Osteoblast (primary cell): ENCODE measurements around the gene NEDD4L. TPM values are rescaled to one million over a fixed set of nuclear protein-coding genes. Genes with fewer than 3 reads are reported as not detected.

Experiments used
- DNase-seq: peaks from one replicate; pipeline ENCODE4 v3.0.0; 2011; ENCODE audit warnings: low spot score, mixed read lengths; ENCODE audit not compliant: insufficient read length; ENCODE audit errors: missing footprints
- H2AFZ ChIP-seq: 2 replicates; pipeline ENCODE4 v1.6.0; 2011; ENCODE audit warnings: mild to moderate bottlenecking, low read length
- H3K27ac ChIP-seq: 2 replicates; pipeline ENCODE4 v1.5.1; 2011; ENCODE audit warnings: mild to moderate bottlenecking, low read depth, low read length, moderate library complexity
- H3K27me3 ChIP-seq: 2 replicates; pipeline ENCODE4 v1.6.0; 2012; ENCODE audit warnings: mild to moderate bottlenecking, control low read depth, inconsistent platforms, low read length, moderate library complexity; ENCODE audit not compliant: insufficient read depth
- H3K36me3 ChIP-seq: 2 replicates; pipeline ENCODE4 v1.5.1; 2011; ENCODE audit warnings: mild to moderate bottlenecking, low read length, control low read depth, moderate library complexity; ENCODE audit not compliant: insufficient read depth
- H3K4me1 ChIP-seq: 2 replicates; pipeline ENCODE4 v1.5.1; 2011; ENCODE audit warnings: mild to moderate bottlenecking, low read length, control low read depth, moderate library complexity; ENCODE audit not compliant: insufficient read depth
- H3K4me2 ChIP-seq: 2 replicates; pipeline ENCODE4 v1.6.0; 2011; ENCODE audit warnings: mild to moderate bottlenecking, low read length; ENCODE audit not compliant: insufficient read depth
- H3K4me3 ChIP-seq: fragments of 200-600 bp; sonication (generic); 3 replicates; pipeline ENCODE4 v1.5.1; 2012; ENCODE audit warnings: mild to moderate bottlenecking, low read length, inconsistent platforms; ENCODE audit not compliant: insufficient read depth
- H3K79me2 ChIP-seq: 2 replicates; pipeline ENCODE4 v1.6.0; 2012; ENCODE audit warnings: mild to moderate bottlenecking, low read length, control low read depth, inconsistent platforms; ENCODE audit not compliant: insufficient read depth
- H3K9me3 ChIP-seq: 2 replicates; pipeline ENCODE4 v1.5.1; 2011; ENCODE audit warnings: low read depth, low read length, control low read depth
- H4K20me1 ChIP-seq: 2 replicates; pipeline ENCODE4 v1.6.0; 2012; ENCODE audit warnings: mild to moderate bottlenecking, low read length, control low read depth; ENCODE audit not compliant: insufficient read depth
- total RNA-seq: library from RNA; depleted of rRNA; stranded (reverse); fragments of >200 nt; gene quantifications from 2 replicates; pipeline ENCODE4 v1.2.3, GENCODE V29; 2012
- TF ChIP-seq, protein P1 (sequence below): IDR thresholded peaks from 2 replicates; pipeline ENCODE4 v1.5.1; 2011; ENCODE audit warnings: mild to moderate bottlenecking, low read depth, low read length, moderate library complexity; ENCODE audit errors: extremely low read depth

NEDD4L gene
- total RNA-seq, 1 donor, result 30.0 TPM

DNA sequence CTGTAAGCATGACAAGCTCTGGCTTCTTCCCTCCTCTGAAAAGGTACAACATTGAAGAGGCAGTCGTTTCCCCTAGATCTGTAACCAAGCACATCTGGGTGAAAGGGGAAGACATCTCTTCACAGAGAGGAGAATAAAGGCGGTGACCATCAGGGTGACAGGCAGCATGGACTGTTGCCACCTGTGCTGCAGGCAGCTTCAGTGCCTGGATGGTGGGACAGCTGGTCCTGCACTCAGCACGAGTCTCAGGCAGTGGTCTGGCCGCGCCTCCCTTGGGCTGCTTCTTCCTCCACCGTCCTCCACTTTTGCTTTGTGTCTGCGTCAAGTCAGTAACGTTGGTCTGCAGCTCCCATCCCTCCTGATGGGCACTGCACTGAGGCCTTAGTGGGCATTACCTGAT, 264.4 kb downstream of the NEDD4L start:
- TF ChIP-seq, protein P1, sequence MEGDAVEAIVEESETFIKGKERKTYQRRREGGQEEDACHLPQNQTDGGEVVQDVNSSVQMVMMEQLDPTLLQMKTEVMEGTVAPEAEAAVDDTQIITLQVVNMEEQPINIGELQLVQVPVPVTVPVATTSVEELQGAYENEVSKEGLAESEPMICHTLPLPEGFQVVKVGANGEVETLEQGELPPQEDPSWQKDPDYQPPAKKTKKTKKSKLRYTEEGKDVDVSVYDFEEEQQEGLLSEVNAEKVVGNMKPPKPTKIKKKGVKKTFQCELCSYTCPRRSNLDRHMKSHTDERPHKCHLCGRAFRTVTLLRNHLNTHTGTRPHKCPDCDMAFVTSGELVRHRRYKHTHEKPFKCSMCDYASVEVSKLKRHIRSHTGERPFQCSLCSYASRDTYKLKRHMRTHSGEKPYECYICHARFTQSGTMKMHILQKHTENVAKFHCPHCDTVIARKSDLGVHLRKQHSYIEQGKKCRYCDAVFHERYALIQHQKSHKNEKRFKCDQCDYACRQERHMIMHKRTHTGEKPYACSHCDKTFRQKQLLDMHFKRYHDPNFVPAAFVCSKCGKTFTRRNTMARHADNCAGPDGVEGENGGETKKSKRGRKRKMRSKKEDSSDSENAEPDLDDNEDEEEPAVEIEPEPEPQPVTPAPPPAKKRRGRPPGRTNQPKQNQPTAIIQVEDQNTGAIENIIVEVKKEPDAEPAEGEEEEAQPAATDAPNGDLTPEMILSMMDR, result no peak
- Histone ChIP-seq H3K4me3 (no peak overlapping the region), H4K20me1 (peaks cover 2% of the 10 kb centered on the region), H3K36me3 (no peaks in the 10 kb centered on the region), H3K9me3 (peaks cover 2% of the 10 kb centered on the region), H3K4me2 (no peak overlapping the region), H3K79me2 (peaks cover 7% of the 10 kb centered on the region), H3K27me3 (no peaks in the 10 kb centered on the region), H3K27ac (no peak overlapping the region), H3K4me1 (peaks cover 9% of the 10 kb centered on the region), H2AFZ (no peak overlapping the region)
- no peak for DNase-seq

DNA sequence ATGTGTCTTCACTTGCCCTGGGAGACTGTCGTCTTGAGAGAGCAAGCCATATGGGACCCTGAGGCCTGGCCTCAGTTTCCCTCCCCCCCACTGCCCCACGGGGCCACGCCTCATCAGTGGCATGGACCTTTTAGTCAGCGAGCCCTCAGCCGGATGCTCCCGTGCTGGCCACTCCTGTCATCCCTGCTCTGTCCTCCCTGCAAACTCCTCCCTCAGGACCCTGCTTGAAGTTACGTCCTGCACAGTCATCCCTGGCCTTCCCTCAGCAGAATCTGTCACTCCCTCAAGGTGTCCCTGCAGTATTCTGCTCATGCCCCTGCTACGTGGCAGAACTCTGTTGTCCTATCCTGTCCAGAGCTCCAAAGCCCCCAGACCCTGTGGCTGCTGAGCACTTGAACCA, 265.1 kb downstream of the NEDD4L start:
- Histone ChIP-seq H3K36me3 (no peaks in the 10 kb centered on the region), H3K9me3 (peaks cover 2% of the 10 kb centered on the region), H3K4me3 (no peak overlapping the region), H3K27me3 (no peaks in the 10 kb centered on the region), H2AFZ (no peak overlapping the region), H3K79me2 (peaks cover 7% of the 10 kb centered on the region), H3K4me2 (no peak overlapping the region), H4K20me1 (peaks cover 2% of the 10 kb centered on the region), H3K4me1 (peaks cover 13% of the 10 kb centered on the region), H3K27ac (no peak overlapping the region)
- no peak for DNase-seq
- TF ChIP-seq, protein P1, result no peak

DNA sequence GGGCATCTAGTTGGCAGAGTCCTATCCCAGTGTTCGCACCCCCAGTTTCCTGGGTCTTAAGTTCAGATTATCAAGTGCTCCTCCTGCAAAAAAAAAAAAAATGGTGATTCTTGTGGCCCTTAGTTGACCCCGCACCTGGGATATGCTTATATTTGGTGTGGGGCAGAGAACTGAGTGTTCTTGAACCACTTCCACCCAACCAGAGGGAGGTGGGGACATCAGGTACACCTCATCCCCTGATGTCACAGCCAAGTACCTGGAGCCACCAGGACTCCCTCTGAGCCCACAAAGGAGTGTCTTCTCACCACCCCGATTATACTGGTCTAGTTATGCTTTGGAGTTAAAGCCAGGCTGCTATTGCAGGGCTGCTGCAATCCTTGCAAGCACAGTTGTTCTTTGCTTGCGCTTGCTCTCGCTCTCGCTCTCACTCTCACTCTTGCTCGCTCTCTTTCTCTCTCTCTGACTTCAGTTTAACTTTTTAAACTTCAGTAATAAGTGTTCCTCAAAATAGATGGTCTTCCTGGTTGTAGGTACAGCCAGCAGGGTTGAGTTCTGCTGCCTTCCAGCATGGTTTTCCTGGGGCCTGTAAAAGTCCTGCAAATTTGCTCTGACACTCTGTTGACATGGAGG, 265.7 kb downstream of the NEDD4L start:
- TF ChIP-seq, protein P1, result no peak
- peaks cover 7% of the 10 kb centered on the region for H3K79me2 ChIP-seq
- H3K9me3 ChIP-seq, result peaks cover 2% of the 10 kb centered on the region
- no peaks in the 10 kb centered on the region for H3K36me3 ChIP-seq
- H4K20me1 ChIP-seq, result peaks cover 2% of the 10 kb centered on the region
- no peak for DNase-seq
- no peak overlapping the region for H3K4me2 ChIP-seq
- H3K27me3 ChIP-seq, result no peaks in the 10 kb centered on the region
- H3K4me1 ChIP-seq, result peaks cover 18% of the 10 kb centered on the region
- no peak overlapping the region for H3K4me3 ChIP-seq
- H2AFZ ChIP-seq, result no peak overlapping the region
- no peak overlapping the region for H3K27ac ChIP-seq

DNA sequence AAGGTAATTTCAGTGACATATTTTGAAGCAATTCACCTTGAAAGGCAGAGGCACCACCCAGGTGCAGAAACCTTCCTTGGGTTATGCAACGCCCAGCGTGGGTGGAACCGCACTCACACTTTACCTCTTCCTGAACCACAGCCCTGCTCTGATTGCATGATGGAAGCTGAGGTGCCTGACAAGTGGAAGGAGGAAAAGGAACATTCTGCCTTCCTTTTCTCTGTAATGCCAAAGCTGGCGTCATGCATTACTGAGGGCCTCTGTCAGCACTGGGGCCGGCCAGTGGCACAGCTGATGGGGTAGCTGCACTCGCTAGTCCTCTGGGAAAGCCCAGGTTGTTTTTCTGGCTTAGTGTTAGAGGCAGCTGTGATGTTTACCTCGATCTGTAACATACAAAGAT, 266.5 kb downstream of the NEDD4L start:
- no peak overlapping the region for H3K27ac ChIP-seq
- H2AFZ ChIP-seq, result no peak overlapping the region
- no peak overlapping the region for H3K4me3 ChIP-seq
- no peaks in the 10 kb centered on the region for H3K27me3 ChIP-seq
- H3K9me3 ChIP-seq, result peaks cover 2% of the 10 kb centered on the region
- H3K4me2 ChIP-seq, result no peak overlapping the region
- peaks cover 26% of the 10 kb centered on the region for H3K4me1 ChIP-seq
- DNase-seq, result no peak
- TF ChIP-seq, protein P1, result no peak
- no peaks in the 10 kb centered on the region for H3K36me3 ChIP-seq
- H3K79me2 ChIP-seq, result peaks cover 8% of the 10 kb centered on the region
- H4K20me1 ChIP-seq, result peaks cover 2% of the 10 kb centered on the region
